BE2C (cell line): ENCODE data around the gene KLHL25.

Experiments used
- DNase-seq: peaks from one replicate; pipeline ENCODE4 v3.0.0-alpha.2; 2020
- H3K27me3 ChIP-seq: fragments of 250-450 bp; sonication (Bioruptor Pico); 2 replicates; pipeline ENCODE4 v1.5.1; 2020; ENCODE audit warnings: mild to moderate bottlenecking
- H3K36me3 ChIP-seq: fragments of 250-450 bp; sonication (Bioruptor Pico); 2 replicates; pipeline ENCODE4 v1.5.1; 2020; ENCODE audit warnings: mild to moderate bottlenecking
- H3K4me1 ChIP-seq: fragments of 250-450 bp; sonication (Bioruptor Pico); 2 replicates; pipeline ENCODE4 v1.5.1; 2020
- H3K4me3 ChIP-seq: 2 replicates; pipeline ENCODE4 v1.5.1; 2011; ENCODE audit warnings: low read depth, low read length
- H3K9me3 ChIP-seq: fragments of 250-450 bp; sonication (Bioruptor Pico); 2 replicates; pipeline ENCODE4 v1.5.1; 2020
- TF ChIP-seq, protein P1 (sequence below): IDR thresholded peaks from 2 replicates; pipeline ENCODE4 v1.5.1; 2012; ENCODE audit warnings: mild to moderate bottlenecking, low read depth, low read length

The KLHL25 gene

DNA sequence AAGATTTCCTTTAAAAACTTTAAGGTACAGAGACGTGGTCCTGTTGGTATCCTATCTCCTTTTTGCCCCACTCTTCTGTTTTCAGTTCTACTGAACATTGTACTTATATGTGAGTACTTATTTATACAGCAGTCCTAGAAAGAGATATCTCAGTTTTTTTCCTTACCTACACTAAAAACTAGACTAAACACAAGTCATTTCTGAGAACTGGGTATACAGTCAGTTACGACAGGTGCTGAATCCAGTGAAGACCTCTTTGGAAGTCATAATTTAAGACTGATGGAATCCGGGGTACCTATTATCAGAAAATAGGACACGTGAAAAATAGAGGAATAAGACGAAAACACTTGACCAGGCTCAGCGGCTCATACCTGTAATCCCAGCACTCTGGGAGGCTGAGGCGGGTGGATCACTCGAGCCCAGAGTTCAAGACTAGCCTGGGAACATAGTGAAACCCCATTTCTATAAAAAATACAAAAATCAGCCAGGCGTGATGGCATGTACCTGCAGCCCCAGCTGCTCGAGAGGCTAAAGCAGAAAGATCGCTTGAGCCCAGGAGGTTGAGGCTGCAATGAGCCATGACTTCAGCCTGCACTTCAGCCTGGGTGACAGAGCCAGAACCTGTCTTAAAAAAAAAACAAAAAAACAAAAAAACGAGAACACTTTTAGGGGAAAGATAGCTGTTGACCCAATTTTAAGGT is 76.3 kb downstream of the KLHL25 start:
- Histone ChIP-seq H3K9me3 (no peaks in the 10 kb centered on the region), H3K4me1 (no peaks in the 10 kb centered on the region), H3K36me3 (peaks cover 42% of the 10 kb centered on the region), H3K27me3 (no peaks in the 10 kb centered on the region), H3K4me3 (no peak overlapping the region)
- TF ChIP-seq, protein P1, sequence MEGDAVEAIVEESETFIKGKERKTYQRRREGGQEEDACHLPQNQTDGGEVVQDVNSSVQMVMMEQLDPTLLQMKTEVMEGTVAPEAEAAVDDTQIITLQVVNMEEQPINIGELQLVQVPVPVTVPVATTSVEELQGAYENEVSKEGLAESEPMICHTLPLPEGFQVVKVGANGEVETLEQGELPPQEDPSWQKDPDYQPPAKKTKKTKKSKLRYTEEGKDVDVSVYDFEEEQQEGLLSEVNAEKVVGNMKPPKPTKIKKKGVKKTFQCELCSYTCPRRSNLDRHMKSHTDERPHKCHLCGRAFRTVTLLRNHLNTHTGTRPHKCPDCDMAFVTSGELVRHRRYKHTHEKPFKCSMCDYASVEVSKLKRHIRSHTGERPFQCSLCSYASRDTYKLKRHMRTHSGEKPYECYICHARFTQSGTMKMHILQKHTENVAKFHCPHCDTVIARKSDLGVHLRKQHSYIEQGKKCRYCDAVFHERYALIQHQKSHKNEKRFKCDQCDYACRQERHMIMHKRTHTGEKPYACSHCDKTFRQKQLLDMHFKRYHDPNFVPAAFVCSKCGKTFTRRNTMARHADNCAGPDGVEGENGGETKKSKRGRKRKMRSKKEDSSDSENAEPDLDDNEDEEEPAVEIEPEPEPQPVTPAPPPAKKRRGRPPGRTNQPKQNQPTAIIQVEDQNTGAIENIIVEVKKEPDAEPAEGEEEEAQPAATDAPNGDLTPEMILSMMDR, result no peak
- no peak for DNase-seq

DNA sequence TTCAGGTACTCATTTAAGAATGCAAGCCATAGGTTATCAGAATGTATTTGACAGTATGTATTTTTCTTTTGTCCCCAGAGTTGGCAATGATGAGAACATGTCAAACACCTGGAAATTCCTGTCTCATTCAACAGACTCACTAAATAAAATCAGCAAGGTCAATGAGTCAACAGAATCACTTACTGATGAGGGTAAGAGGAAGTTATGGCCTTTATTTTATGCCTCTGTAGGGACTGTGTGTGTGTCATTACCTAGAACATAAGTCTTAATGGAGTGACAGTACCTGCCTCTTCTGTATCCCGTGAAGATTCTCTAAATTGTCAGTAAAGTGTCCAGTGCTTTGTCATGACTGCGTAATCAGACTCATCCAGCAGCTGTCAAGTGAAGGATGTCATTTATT is 77.5 kb downstream of the KLHL25 start:
- TF ChIP-seq, protein P1, result no peak
- no peaks in the 10 kb centered on the region for H3K27me3 ChIP-seq
- peaks cover 31% of the 10 kb centered on the region for H3K36me3 ChIP-seq
- H3K9me3 ChIP-seq, result no peaks in the 10 kb centered on the region
- no peaks in the 10 kb centered on the region for H3K4me1 ChIP-seq
- H3K4me3 ChIP-seq, result no peak overlapping the region
- no peak for DNase-seq

DNA sequence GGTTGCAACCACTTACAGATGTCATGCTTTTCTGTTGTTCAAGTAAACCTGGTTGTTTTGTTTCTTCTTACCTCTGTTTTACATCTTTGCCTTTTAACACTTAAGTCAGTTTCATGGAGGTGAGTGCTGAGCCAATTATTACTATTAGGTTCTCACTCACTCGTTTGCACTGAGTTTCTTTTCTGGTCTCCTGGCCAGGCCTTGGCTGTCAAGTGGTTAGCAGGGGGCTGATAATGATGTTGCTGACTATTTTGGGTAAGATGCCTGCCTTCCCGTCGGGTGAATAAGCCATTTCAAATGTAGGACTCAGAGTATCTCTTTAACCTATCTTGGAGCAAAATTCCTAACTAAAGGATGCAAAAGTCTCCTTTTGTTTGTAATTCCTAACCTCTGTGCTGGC is 78.5 kb downstream of the KLHL25 start:
- peaks cover 29% of the 10 kb centered on the region for H3K36me3 ChIP-seq
- no peaks in the 10 kb centered on the region for H3K4me1 ChIP-seq
- no peak for DNase-seq
- no peaks in the 10 kb centered on the region for H3K27me3 ChIP-seq
- TF ChIP-seq, protein P1, result no peak
- H3K9me3 ChIP-seq, result no peaks in the 10 kb centered on the region
- H3K4me3 ChIP-seq, result no peak overlapping the region

DNA sequence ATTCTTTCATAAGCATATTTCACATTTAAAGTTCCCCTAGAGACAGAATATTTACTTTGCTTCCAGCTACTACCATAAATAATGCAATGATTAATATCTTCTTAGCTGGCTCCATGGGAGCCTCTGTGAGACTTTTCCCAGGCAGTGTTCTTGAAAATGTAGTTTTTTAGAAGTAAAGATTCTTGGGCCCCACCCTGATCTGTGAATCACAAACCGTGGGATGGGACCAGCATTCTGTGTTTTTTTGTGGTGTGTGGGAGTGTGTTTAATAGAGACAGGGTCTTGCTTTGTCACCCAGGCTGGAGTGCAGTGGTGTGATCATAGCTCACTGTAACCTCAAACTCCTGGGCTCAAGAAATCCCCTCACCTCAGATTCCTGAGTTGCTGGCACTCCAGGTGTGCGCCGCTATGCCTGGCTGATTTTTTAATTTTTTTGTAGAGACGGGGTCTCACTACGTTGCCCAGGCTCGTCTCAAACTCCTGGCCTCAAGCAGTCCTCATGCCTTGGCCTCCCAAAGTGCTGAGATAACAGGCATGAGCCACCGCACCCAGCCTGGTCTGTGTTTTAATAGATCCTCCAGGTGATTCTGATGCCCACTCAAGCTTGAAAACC is 83.0 kb downstream of the KLHL25 start:
- no peak overlapping the region for H3K4me3 ChIP-seq

DNA sequence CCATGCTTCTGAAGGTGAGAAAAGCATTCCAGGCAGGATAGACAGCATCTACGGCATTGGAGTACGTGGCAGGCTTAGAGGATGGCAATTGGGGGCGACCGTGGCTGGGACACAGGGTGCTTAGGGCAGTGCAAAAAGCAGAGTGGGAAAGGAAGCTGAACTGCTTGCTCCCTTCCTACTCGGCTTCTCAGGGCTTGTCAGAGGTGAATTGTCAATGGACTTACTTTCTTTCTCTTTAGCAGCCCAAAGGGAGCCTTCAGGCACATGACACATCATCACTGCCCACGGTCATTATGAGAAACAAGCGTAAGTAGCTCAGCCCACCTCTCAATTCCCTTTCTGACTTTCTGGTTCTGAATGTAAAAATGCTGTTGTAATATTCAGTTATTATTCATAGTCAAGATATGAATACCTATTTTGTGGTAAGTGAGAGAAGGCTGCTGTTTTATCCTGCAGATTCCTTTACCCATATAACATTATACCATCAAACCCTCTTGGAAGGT is 84.3 kb downstream of the KLHL25 start:
- TF ChIP-seq, protein P1, result no peak
- no peak for DNase-seq
- no peaks in the 10 kb centered on the region for H3K9me3 ChIP-seq
- H3K4me1 ChIP-seq, result no peaks in the 10 kb centered on the region
- no peaks in the 10 kb centered on the region for H3K27me3 ChIP-seq
- peaks cover 19% of the 10 kb centered on the region for H3K36me3 ChIP-seq
- H3K4me3 ChIP-seq, result no peak overlapping the region

More for the DNA sequence above, 83.0 kb downstream of the KLHL25 start:
- TF ChIP-seq, protein P1, result no peak
- no peaks in the 10 kb centered on the region for H3K9me3 ChIP-seq
- no peak for DNase-seq
- no peaks in the 10 kb centered on the region for H3K27me3 ChIP-seq
- no peaks in the 10 kb centered on the region for H3K4me1 ChIP-seq
- peaks cover 19% of the 10 kb centered on the region for H3K36me3 ChIP-seq
